ENCODE results near the gene KIAA1217.

KIAA1217 gene

GRCh38 chr10:24561453-24561852, 352.5 kb downstream of the KIAA1217 start:
- no peak for DNase-seq

- no peak for DNase-seq
Observed at GRCh38 chr10:24568042-24568441, 359.1 kb downstream of the KIAA1217 start.

GRCh38 chr10:24569330-24569796, 360.4 kb downstream of the KIAA1217 start:
- DNase-seq, result no peak

- no peak for DNase-seq
Observed at GRCh38 chr10:24569828-24570657, 361.1 kb downstream of the KIAA1217 start.

- DNase-seq, result no peak
Observed at GRCh38 chr10:24570658-24571426, 361.9 kb downstream of the KIAA1217 start.

GRCh38 chr10:24571870-24572450, 363.0 kb downstream of the KIAA1217 start:
- no peak for DNase-seq

GRCh38 chr10:24574161-24574560, 365.2 kb downstream of the KIAA1217 start:
- DNase-seq, result no peak

- DNase-seq, result no peak
Observed at GRCh38 chr10:24574578-24575155, 365.7 kb downstream of the KIAA1217 start.

- no peak for DNase-seq
Observed at GRCh38 chr10:24575481-24576002, 366.6 kb downstream of the KIAA1217 start.

GRCh38 chr10:24579448-24579847, 370.5 kb downstream of the KIAA1217 start:
- DNase-seq, result no peak

GRCh38 chr10:24579906-24580305, 371.0 kb downstream of the KIAA1217 start:
- DNase-seq, result no peak

- no peak for DNase-seq
Observed at GRCh38 chr10:24589265-24589664, 380.3 kb downstream of the KIAA1217 start.

- DNase-seq, result no peak
Observed at GRCh38 chr10:24590697-24591457, 381.9 kb downstream of the KIAA1217 start.

- no peak for DNase-seq
Observed at GRCh38 chr10:24596217-24596930, 387.4 kb downstream of the KIAA1217 start.

GRCh38 chr10:24597426-24597825, 388.5 kb downstream of the KIAA1217 start:
- no peak for DNase-seq

Measured in activated CD8-positive, alpha-beta memory T cell treated with anti-CD3 and anti-CD28 coated beads, Interleukin-2, amount 50 U/mL, for 48 hours (primary cell).